A673 (cell line): Measurements from ENCODE around the gene C17orf50. TPM values are rescaled to one million over a fixed set of nuclear protein-coding genes. Genes with fewer than 3 reads are reported as not detected.

ENCODE experiments used
- BruUV-seq: library from RNA; stranded (reverse); fragments of 400-500 nt; replicated peaks from 2 replicates; lab custom pipeline; 2021; lab: Mats Ljungman, UMichigan
- CTCF ChIA-PET: fragments of 300-600 bp; sonication (Branson Sonifier 250); formaldehyde crosslinking; loops from one replicate; lab custom pipeline; 2022; ENCODE audit warnings: antibody characterized with exemption; lab: Charles Lee
- POLR2A ChIA-PET: fragments of 300-600 bp; sonication (Branson Sonifier 250); formaldehyde crosslinking; loops from one replicate; lab custom pipeline; 2022; ENCODE audit warnings: antibody characterized with exemption; ENCODE audit not compliant: low non-redundant PET; lab: Charles Lee
- DNase-seq: peaks from one replicate; pipeline ENCODE4 v3.0.0-alpha.2; 2015; ENCODE audit warnings: low spot score
- H3K27ac ChIP-seq: fragments of 200-600 bp; sonication (generic); 2 replicates; pipeline ENCODE4 v1.5.1; 2016; ENCODE audit warnings: mixed run types, low read depth, mild to moderate bottlenecking, mixed read lengths, antibody characterized with exemption, low read length; ENCODE audit not compliant: poor library complexity, severe bottlenecking
- H3K27me3 ChIP-seq: fragments of 200-600 bp; sonication (generic); replicated peaks from 2 replicates; pipeline ENCODE4 v1.6.1; 2017; ENCODE audit warnings: mixed run types, low read depth, mild to moderate bottlenecking, mixed read lengths, antibody characterized with exemption, low read length; ENCODE audit not compliant: insufficient read depth, poor library complexity
- H3K36me3 ChIP-seq: fragments of 200-600 bp; sonication (generic); 2 replicates; pipeline ENCODE4 v1.6.1; 2016; ENCODE audit warnings: mixed run types, mild to moderate bottlenecking, mixed read lengths, antibody characterized with exemption, low read length; ENCODE audit not compliant: insufficient read depth, poor library complexity, severe bottlenecking
- H3K4me1 ChIP-seq: fragments of 200-600 bp; sonication (generic); 2 replicates; pipeline ENCODE4 v1.6.1; 2017; ENCODE audit warnings: mixed run types, mild to moderate bottlenecking, mixed read lengths, antibody characterized with exemption, low read length; ENCODE audit not compliant: insufficient read depth, poor library complexity, severe bottlenecking
- H3K4me3 ChIP-seq: fragments of 200-600 bp; sonication (generic); 2 replicates; pipeline ENCODE4 v1.5.1; 2016; ENCODE audit warnings: low read depth, mixed run types, mild to moderate bottlenecking, mixed read lengths, low read length; ENCODE audit not compliant: poor library complexity, severe bottlenecking
- H3K9me3 ChIP-seq: fragments of 200-600 bp; sonication (generic); 2 replicates; pipeline ENCODE4 v1.6.1; 2016; ENCODE audit warnings: mixed run types, low read depth, mild to moderate bottlenecking, mixed read lengths, antibody characterized with exemption, low read length; ENCODE audit not compliant: poor library complexity, severe bottlenecking
- EZH2 ChIP-seq: fragments of 200-600 bp; sonication (generic); IDR thresholded peaks from 2 replicates; pipeline ENCODE4 v1.6.1; 2017; ENCODE audit warnings: borderline replicate concordance, low read depth, mild to moderate bottlenecking, mixed read lengths, antibody characterized with exemption, low read length; ENCODE audit not compliant: poor library complexity, severe bottlenecking
- intact Hi-C: fragments of 100-400 bp; cut with micrococcal nuclease; formaldehyde crosslinking; loops from one replicate; pipeline ENCODE4 v1.10.0; 2022; ENCODE audit not compliant: unreplicated experiment
- total RNA-seq: library from RNA; stranded (reverse); gene quantifications from 2 replicates; pipeline ENCODE4 v1.2.3, GENCODE V29; 2021
- TF ChIP-seq, protein P1 (sequence below): fragments of 300-800, 200-600 bp; sonication (generic); conservative IDR thresholded peaks from 2 replicates; pipeline ENCODE4 v1.5.1; 2017; ENCODE audit warnings: low read depth, mild to moderate bottlenecking, antibody characterized with exemption, low read length, moderate library complexity, mixed read lengths

Gene C17orf50
- total RNA-seq, 1 experiment from 2014 or later: not detected

DNA sequence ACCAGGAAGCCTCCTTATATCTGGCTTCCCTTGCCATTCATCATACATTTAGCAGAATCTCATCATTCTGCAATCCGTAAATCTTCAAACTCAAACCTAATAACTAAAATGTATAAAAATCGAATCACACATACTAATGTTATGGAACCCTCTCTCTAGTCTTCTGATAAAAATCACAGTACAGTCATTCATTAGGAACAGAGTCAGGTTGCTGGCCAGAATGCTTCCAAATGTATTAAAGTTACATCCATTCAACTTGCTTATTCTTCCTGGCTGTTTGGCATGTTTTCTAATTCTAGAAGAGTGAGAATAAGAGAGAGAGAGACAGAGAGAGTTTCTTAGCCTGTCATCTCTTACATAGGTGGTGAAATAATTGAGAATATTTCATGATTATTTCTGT lies 45.7 kb upstream of the C17orf50 start:
- DNase-seq: no peak
- Histone ChIP-seq H3K36me3 (peaks cover 2% of the 10 kb centered on the region), H3K4me1 (no peaks in the 10 kb centered on the region), H3K9me3 (no peaks in the 10 kb centered on the region), H3K27me3 (no peaks in the 10 kb centered on the region), H3K4me3 (no peak overlapping the region), H3K27ac (no peak overlapping the region)
- TF ChIP-seq, protein P1, sequence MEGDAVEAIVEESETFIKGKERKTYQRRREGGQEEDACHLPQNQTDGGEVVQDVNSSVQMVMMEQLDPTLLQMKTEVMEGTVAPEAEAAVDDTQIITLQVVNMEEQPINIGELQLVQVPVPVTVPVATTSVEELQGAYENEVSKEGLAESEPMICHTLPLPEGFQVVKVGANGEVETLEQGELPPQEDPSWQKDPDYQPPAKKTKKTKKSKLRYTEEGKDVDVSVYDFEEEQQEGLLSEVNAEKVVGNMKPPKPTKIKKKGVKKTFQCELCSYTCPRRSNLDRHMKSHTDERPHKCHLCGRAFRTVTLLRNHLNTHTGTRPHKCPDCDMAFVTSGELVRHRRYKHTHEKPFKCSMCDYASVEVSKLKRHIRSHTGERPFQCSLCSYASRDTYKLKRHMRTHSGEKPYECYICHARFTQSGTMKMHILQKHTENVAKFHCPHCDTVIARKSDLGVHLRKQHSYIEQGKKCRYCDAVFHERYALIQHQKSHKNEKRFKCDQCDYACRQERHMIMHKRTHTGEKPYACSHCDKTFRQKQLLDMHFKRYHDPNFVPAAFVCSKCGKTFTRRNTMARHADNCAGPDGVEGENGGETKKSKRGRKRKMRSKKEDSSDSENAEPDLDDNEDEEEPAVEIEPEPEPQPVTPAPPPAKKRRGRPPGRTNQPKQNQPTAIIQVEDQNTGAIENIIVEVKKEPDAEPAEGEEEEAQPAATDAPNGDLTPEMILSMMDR: no peak
- no peak for TF ChIP-seq EZH2
- CTCF ChIA-PET: no interaction called here
- no TSS peak for BruUV-seq
- POLR2A ChIA-PET: no interaction called here
- intact Hi-C loops: no loop called here

DNA sequence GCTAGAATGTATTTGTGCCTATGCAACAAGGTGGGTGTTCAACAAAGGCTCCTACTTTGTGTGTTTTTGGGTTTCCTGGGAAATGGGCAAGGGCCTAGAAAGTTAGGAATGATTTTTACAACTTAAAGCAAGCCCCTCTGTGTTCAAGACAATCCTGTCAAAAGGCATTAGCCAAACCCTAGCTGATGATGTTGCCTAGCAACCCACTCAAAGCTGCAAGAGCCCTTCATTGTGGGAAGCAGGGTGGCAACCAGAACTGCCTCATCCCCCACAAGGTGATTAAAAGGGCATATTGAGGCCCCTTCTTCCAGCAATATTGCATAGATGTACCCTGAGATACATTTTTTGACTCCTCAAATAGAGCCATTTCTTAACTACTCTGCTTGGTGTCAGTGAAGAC lies 45.3 kb upstream of the C17orf50 start:
- no peaks in the 10 kb centered on the region for H3K9me3 ChIP-seq
- no peaks in the 10 kb centered on the region for H3K4me1 ChIP-seq
- no peak for TF ChIP-seq EZH2
- TF ChIP-seq, protein P1: no peak
- H3K27ac ChIP-seq: no peak overlapping the region
- no peaks in the 10 kb centered on the region for H3K27me3 ChIP-seq
- BruUV-seq: no TSS peak
- peaks cover 3% of the 10 kb centered on the region for H3K36me3 ChIP-seq
- no peak overlapping the region for H3K4me3 ChIP-seq
- no peak for DNase-seq
- intact Hi-C loops: no loop called here
- ChIA-PET POLR2A (interaction anchor here (0.6 kb wide), 1 partner anchor 164 kb away, joined by 3 read pairs; no protein-coding TSS in a partner anchor), CTCF (no interaction called here)

DNA sequence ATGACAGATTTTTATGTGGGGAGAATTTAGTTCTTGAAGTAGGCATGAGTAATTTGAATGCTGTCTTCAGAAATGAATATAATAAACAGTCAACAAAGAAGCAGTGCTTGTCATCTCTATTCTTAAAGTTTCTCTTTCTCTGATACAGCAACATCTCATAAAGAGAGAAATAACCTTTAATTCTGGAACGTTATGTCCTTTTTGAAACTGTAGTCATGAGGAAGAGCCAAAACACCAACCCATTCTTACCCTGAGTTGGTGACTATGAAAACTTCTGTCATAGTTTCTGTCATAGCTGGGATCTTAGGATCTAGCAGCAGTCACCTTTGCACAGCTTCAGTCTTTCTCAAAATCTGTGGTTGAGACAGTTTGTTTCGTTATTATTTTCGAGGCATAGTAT lies 44.5 kb upstream of the C17orf50 start:
- POLR2A ChIA-PET: no interaction called here
- Histone ChIP-seq H3K4me3 (no peak overlapping the region), H3K9me3 (no peaks in the 10 kb centered on the region), H3K27me3 (no peaks in the 10 kb centered on the region), H3K4me1 (no peaks in the 10 kb centered on the region), H3K27ac (no peak overlapping the region), H3K36me3 (peaks cover 3% of the 10 kb centered on the region)
- CTCF ChIA-PET: no interaction called here
- no peak for DNase-seq
- no TSS peak for BruUV-seq
- intact Hi-C loops: no loop called here
- TF ChIP-seq, protein P1: no peak
- TF ChIP-seq EZH2: no peak
